Amygdala (tissue), 56 donors: ENCODE data around the gene HOXC5.
"Not testable (repeated sequence)": the region's sequence is repeated elsewhere in the genome, so short reads cannot be mapped to it uniquely, and the experiment has no call there.

ENCODE experiments used
- DNase-seq, 56 donors: peaks; one replicate each; lab custom pipeline; 2025; lab: John Stamatoyannopoulos, UW

Gene HOXC5

DNA sequence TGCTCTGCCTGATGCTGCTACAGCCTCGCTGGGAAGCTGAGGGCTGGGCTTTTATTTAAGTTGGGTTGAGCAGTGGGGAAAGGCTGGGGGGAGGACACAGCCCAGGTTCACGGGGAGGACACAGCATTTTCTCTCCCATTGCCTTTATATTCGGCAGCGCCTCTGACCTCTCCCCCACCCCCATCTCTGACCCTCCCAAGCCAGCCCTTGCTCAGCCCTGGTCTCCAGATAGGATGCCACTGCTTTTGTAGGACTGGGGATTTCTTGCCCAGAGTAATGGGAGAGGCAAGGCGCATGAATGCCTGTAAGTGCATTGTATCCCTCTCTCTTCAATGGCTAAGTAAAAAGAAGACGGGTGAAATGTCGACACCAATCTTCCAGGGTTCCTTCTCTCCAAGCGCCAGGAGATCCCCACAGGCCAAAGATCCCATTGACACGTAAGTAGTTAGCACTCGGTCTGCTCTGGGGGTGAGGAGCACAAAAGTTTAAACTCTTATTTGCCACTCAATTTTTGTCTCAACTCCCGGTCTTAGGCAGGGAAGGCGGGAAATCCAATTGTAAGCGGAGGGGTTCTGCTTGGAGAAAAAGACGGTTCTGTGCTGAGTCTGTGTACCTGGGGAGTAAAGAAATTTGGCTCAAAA lies 25.4 kb downstream of the HOXC5 start:
- DNase-seq: no peak

- DNase-seq: no peak
These were observed 26.8 kb downstream of the HOXC5 start for GRCh38 chr12:54059668-54060067.

DNA sequence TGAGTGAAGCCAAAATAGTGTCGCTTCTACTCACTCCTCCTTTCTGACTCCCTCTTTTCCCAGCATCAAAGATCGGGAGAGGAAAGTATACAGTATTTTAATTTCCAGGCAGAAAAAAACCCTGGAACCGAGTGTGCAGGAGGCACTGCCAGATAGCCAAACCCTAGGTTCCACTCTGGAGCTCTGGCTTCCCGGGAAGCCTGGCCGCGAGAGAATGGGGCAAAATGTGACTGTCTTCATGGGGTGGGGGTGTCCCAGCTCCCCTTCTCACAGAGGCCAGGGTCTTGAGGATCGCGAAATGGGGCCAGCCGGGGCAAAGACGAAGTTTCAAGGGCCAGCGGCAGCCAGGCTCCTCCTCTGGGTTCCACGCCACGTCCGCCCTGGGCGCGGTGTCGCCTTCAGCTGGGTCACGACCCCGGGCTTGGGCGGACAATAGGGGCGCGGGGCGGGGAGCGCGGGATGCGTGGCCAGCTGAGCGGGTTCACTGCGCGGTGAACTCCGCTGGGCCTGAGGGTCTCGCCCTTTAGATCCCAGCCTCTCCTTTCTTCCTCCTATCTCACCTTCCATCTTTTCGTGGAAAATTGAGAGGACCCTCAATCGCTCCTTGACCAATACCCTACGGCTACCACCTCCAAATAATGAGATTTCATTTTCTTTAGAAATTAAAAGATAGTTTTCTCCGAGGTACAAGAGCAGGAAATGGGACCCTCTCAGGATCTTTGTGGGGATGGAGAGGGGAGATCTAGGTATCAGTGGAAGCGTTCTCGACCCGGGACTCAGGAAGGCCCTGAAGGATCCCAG lies 27.5 kb downstream of the HOXC5 start:
- no peak for DNase-seq

DNA sequence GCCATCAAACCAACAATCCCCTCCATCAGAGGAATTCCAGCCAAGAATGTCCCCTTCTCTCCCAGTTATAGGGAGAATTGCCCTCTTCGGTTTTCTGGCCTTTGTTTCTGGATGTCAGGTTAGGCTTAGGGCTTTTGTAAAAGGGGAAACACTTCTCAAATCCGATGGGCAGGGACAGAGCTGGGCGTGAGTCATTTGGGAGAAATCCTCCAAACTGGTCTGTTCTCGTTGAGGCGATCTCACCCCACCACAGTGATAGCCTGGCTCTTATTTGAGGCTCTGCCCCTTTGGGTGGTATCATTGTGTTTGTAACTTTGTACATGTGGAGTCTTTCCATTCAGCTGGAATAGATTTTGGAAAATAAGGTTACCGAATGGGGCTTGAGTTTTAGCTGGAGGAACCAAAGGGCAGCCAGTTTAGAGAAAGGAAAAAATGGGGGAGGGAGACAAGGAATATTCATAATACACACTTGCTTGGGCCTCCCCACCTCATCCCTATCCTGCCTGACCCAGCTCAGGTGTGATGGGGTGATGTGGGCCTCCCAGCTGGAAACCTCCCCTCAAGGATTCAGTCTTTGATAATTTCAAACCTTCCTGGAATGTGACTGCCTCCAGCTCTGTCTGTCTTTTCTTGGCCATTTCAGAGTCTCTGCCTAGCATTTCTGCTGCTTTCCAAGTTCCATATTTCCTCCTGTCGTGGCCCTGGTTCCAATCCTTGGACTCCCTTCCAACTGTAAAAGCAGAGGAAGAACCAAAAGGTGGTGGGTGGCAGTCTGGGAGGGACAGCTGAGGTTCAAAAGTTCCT lies 28.3 kb downstream of the HOXC5 start:
- no peak for DNase-seq

GRCh38 chr12:54065677-54066076 lies 32.8 kb downstream of the HOXC5 start:
- no peak for DNase-seq

DNA sequence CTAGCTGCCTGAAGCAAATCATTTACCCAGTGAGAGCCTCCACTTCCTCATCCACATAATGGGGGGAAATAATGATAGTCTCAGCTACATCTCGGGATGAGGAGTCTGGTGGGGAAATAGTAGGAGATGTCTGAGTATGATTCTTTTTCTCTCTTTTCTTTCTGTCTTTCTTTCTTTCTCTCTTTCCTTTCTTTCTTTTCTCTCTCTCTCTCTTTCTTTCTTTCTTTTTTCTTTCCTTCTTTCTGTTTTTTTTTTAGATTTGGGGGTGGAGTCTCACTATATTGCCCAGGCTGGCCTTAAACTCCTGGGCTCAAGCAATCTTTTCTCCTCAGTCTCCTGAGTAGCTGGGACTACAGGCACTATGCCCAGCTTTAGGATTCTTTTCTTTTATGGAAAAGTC lies 33.6 kb downstream of the HOXC5 start:
- no peak for DNase-seq

GRCh38 chr12:54068418-54069070 lies 35.7 kb downstream of the HOXC5 start:
- DNase-seq: no peak

- no peak for DNase-seq
These were observed 39.1 kb downstream of the HOXC5 start for GRCh38 chr12:54071942-54072341.

DNA sequence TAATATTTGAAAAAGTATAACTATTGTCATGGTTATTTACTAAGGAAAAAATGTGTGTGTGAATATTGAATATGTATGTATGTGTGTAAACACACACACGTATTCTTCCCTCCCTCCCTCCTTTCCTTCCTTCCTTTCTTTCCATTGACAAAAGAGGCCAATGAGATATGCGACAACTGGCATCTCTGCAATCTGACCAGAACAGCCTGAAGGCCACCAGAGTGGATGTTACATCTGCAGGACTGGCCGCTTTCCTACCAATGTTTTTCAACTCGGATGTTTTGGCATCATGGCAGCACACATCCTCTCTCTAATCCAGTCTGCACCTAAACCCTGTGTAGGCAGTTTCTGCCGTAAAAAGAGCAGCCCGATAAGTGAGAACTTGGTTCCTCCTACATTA lies 41.5 kb downstream of the HOXC5 start:
- no peak for DNase-seq

DNA sequence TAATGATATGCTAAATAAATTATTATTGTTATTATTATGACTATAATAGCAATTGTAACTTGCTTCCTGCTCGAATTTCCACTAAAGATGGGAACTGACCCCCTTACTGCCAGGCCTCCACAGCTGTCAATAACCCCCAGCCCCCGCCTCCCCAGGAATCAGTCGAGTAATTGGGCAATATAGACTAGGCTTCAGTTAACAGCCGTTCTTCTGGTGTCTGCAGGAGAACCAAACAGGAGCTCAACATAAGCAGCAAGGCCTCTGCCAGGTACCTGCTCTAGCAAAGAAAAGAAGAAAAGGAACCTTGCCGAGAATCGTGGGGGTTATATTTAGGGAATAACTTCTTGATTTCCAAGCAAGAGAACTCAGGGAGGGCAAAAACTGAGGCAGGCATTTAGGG lies 42.6 kb downstream of the HOXC5 start:
- DNase-seq: no peak

- DNase-seq: no peak
These were observed 43.1 kb downstream of the HOXC5 start for GRCh38 chr12:54075974-54076373.

DNA sequence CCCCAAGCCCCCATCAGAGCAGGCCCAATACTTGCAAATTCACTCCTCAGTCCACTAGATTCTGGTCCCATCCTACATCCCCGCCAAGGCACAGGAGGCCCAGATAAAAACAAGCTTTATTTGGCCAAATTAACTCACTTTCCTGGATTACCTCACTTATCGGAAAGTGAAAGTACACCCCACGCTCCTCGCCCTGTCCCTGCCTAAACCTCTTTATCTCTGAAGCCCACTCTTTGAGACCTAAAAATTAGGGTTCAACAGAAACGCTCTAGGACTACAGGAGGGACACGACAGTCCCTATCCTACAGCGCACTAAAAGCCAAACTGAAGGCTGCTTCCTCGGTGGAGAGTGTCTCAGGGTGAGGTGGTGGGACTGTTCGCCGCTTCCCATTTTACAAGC lies 45.0 kb downstream of the HOXC5 start:
- not testable (repeated sequence) for DNase-seq

- DNase-seq: not testable (repeated sequence)
These were observed 46.3 kb downstream of the HOXC5 start for GRCh38 chr12:54079115-54079514.

DNA sequence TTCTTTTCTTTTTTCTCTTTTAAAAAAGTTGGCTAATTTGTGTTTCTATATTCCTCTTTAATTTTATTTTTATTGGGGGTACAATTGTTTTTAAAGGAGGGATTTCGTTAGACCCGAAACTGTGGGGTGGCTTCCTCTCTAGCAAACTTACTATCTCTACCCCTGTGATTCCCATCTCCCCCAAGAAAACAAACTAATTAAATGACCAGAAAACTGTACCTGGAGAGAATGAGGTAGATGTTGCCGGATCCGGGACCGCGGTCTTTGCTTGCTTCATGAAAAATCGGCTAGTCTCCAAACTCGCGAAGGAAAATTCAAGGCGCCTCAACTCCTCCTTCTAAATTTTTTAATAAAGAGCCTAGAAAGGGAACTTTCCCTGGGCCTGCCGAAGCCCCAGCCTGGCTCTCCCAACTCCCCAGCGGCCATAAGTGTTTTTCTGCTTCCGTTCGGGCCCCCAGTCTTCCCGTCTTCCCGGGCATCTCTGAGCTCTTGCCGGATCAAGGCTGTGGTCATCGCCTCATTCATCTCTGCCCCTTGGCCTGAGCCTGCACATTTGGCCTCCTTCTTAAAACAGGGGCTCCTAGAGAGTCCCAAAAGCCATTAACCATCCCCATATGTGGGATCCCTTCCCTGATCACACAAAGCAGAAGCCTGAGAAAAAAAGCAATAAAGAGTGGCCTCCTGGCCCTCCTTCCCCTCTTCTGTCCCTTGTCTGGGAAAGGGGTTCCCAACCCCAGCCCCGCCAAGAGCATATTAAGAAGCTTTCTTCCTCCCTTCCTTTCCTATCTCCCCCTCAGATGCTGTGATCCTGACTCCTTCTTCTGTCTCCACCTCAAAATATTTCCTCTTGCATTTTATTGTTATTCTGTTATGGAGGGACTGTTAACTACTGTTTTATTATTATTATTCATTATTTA lies 47.4 kb downstream of the HOXC5 start:
- not testable (repeated sequence) for DNase-seq

DNA sequence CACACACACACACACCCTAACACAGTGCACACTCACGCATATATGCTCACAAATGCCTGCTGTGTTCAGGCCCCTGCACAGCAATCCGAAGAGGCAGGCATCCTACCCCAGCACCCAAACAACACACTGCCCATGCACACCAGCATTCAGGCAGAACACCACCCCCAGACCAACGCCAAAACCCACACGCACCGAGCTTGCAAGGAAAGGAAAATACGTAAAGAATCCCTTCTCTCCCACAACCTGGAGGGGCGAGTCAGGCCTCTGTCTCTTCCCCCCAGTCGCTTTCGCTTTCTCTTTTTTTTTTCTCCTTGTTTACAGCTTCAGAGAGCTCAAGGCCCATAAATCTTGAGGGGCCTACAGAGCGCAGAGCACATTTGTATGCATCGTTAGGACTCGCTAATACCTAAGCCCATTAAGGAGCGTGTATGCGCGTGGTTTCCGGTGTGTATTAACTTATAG lies 48.2 kb downstream of the HOXC5 start:
- DNase-seq: not testable (repeated sequence)

DNA sequence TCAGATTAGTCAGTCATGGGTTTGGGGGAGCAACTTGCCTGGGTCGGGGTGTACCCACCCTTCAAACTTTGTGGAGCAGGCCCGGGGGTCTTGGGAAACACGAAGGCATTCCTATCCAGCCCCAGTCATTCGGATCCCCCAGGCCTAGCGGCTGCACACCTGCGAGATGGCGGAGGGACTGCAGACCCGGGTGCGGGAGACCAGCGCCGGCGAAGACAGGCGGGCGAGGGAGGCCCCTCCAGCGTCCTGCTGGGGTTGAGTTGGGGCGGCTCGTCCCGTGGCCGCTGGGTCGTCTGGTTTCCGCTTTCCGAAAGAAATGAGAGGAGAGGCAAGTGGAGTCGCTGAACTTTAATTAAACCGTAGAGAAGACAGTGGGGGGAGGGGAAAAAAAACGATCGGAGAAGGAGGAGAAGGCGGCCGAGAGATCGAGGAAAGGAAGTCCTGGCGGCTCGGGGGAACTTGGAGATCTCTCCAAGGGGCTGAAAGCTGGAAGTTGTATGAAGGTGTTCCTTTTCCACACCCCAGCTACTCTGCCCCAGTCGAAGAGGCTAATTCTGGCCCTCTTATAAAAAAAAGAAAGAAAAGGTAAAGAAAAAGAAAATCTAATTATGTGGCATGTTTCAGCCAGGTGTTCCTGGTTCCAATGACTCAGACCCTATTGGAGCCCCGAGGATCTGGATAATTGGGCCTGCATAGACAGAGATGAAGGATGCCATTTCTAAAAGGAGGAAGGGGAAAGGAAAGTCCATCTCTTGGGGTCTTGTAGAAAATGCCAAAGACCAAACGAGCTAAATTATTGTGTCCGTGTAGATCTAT lies 48.9 kb downstream of the HOXC5 start:
- DNase-seq: not testable (repeated sequence)

DNA sequence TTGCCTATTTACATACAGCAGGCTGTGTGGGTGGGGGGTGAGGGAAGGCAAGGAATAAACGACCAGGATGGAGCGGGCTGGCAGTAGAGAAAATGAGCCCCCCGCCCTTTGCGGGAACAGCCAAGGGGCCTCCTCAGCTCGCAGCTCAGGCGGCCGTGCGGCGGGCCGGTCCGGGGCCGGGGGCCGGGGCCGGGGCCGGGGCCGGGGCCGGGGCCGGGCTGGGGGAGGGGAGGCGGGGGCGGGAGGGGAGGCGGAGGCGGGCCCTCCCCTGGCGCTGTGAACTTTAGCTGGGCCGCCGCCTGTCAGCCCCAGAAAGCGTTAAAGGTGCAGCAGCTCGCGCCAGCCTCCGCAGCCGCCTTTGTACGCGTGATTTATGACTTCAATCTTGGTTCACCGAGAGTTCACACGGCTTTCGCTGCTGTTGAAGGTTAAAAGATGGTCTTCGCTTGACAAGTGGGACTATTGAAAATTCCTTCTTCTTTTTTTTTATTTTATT lies 49.6 kb downstream of the HOXC5 start:
- no peak for DNase-seq
